ENCODE measurements around the gene STK11IP. TPM values are rescaled to one million over a fixed set of nuclear protein-coding genes. Genes with fewer than 3 reads are reported as not detected.
A peak's percentile ranks its signal among the peaks of the same experiment; 100 is the strongest.

The STK11IP gene
- total and polyA plus RNA-seq, 2 of the 4 experiments (the other 2 are of a cell fraction) = 14.5 to 19.7 TPM

GRCh38 chr2:219644801-219645480 is 47.3 kb downstream of the STK11IP start (continued):
- TF ChIP-seq POLR2A (IDR thresholded peaks at IDR 0.05; ENCODE audit: low read depth, low read length) (no peak), MAZ (IDR thresholded peaks at IDR 0.05; ENCODE audit: borderline replicate concordance, low read depth, low read length) (no peak)

- no peak overlapping the region for H2BK5ac ChIP-seq (ENCODE audit: low read depth, low read length, poor library complexity, severe bottlenecking)
- intact Hi-C loops (cut with micrococcal nuclease) (no loop called here), in situ Hi-C loops (cut with MboI; ENCODE audit: low sequenced_read_pairs) (loop anchor here (5.0 kb wide), 1 partner anchor 41 kb away; no protein-coding TSS in a partner anchor), dilution Hi-C loops (cut with HindIII; ENCODE audit: low sequenced_read_pairs, unreplicated experiment) (no loop called here)
- no peak overlapping the region; the same call in 2 of the 3 replicates for H2BK15ac ChIP-seq (ENCODE audit: low read depth, low read length)
- H3K36me3 ChIP-seq (ENCODE audit: control insufficient read depth, insufficient read depth, low read length) = no peaks in the 10 kb centered on the region; the same call in 1 of the 2 replicates
- no TSS peak for BruUV-seq (replicated peaks)
- H3K4me2 ChIP-seq (ENCODE audit: low read depth, low read length) = no peak overlapping the region; the same call in 1 of the 2 replicates
- H2AFZ ChIP-seq (replicated peaks; ENCODE audit: low read length, poor library complexity) = peak overlapping the region; percentile 80
- no peaks in the 10 kb centered on the region for H3K9me3 ChIP-seq (ENCODE audit: control insufficient read depth, insufficient read depth, low read length)
- TF ChIP-seq BHLHE40 (IDR thresholded peaks at IDR 0.05; ENCODE audit: low read depth, low read length) = no peak; the same call in 1 of the 2 replicates
- no peak for TF ChIP-seq RFX5 (IDR thresholded peaks at IDR 0.05; ENCODE audit: low read depth, low read length)
- TF ChIP-seq ELK1 (IDR thresholded peaks at IDR 0.05; ENCODE audit: borderline replicate concordance, low read depth, low read length) = no peak
- TF ChIP-seq MAFK (IDR thresholded peaks at IDR 0.05; ENCODE audit: low read depth, low read length) = peak; percentile 98
- TF ChIP-seq CTCF (conservative IDR thresholded peaks at IDR 0.05; ENCODE audit: low read depth, low read length) = no peak
- peak; percentile 83; the same call in 1 of the 2 replicates for TF ChIP-seq FOS (IDR thresholded peaks at IDR 0.05; ENCODE audit: low read depth, low read length)
- TF ChIP-seq MAZ (IDR thresholded peaks at IDR 0.05; ENCODE audit: borderline replicate concordance, low read depth, low read length) = peak; percentile 48; the same call in 1 of the 2 replicates
- H4K91ac ChIP-seq (ENCODE audit: insufficient read depth, low read depth, low read length) = peak overlapping the region; percentile 39; the same call in 1 of the 2 replicates
- H4K20me1 ChIP-seq (ENCODE audit: insufficient read depth, low read length) = no peaks in the 10 kb centered on the region
- peaks cover 11% of the 10 kb centered on the region for H3K9me1 ChIP-seq (ENCODE audit: insufficient read depth, low read length)
- DNase-seq (peak; percentile 82), ATAC-seq (ENCODE audit: low read depth) (peak; percentile 75)
- peaks cover 11% of the 10 kb centered on the region for H3K27me3 ChIP-seq (ENCODE audit: control insufficient read depth, insufficient read depth, low read length)
- 0 out of 2 replicates have a peak overlapping the region, but pooled peaks have one; percentile 0 for H3K27ac ChIP-seq (ENCODE audit: insufficient read depth, low read length)
- H3K4me1 ChIP-seq (ENCODE audit: control insufficient read depth, insufficient read depth, low read length) = peaks cover 12% of the 10 kb centered on the region
- H3K14ac ChIP-seq (replicated peaks; ENCODE audit: low read depth, low read length) = no peak overlapping the region
- H3K18ac ChIP-seq (ENCODE audit: low read depth, low read length) = no peak overlapping the region; the same call in 1 of the 2 replicates
- H4K8ac ChIP-seq (ENCODE audit: low read depth in 2 of 2, low read length in 2 of 2) = peak overlapping the region in 1 of 2 experiments; percentile 29; a peak in 1 of 4 replicates
- no peak overlapping the region for H2BK20ac ChIP-seq (ENCODE audit: low read depth, low read length)
- CTCF ChIA-PET = interaction anchor here (1.0 to 1.2 kb wide), 2 partner anchors 8 to 105 kb away, joined by 3 to 4 read pairs; no protein-coding TSS in a partner anchor
- no peaks in the 10 kb centered on the region for H3K79me1 ChIP-seq (ENCODE audit: low read depth in 1 of 2, low read length in 2 of 2)
- H2AK5ac ChIP-seq (ENCODE audit: low read depth, low read length) = 0 out of 2 replicates have a peak overlapping the region, but pooled peaks have one; percentile 44
- H3K4me3 ChIP-seq (ENCODE audit: insufficient read depth, low read depth, low read length) = no peak overlapping the region
- H4K5ac ChIP-seq (ENCODE audit: low read depth, low read length) = no peak overlapping the region; the same call in 1 of the 2 replicates
- no peak overlapping the region for H3K9ac ChIP-seq (ENCODE audit: low read depth, low read length)
- no peak overlapping the region; the same call in 1 of the 2 replicates for H3K56ac ChIP-seq (ENCODE audit: extremely low read depth, insufficient read depth, low read length)
- peak overlapping the region; percentile 10; the same call in 1 of the 2 replicates for H3K4ac ChIP-seq (ENCODE audit: low read depth, low read length)
- peak overlapping the region; percentile 47 for H2AK9ac ChIP-seq (replicated peaks; ENCODE audit: low read depth, low read length, poor library complexity)
- 0% methylated on average over 1 of the region's 12 CpGs; no CpG with 5 or more reads in 1 of the 2 experiments for WGBS, 2 experiments (ENCODE audit: extremely low coverage in 2 of 2, insufficient read length in 1 of 2)
- no peak overlapping the region for H3K23ac ChIP-seq (ENCODE audit: low read depth, low read length)
- H2BK120ac ChIP-seq (ENCODE audit: low read depth, low read length) = no peak overlapping the region
- POLR2A ChIA-PET (ENCODE audit: unreplicated experiment) = interaction anchor here (0.6 kb wide), 1 partner anchor 13 kb away, joined by 8 read pairs; no protein-coding TSS in a partner anchor
Observed at GRCh38 chr2:219645631-219646527, 48.2 kb downstream of the STK11IP start.

Measured in IMR-90 (cell line).